Mesothelial cell of epicardium (in vitro differentiated cells): ENCODE results near the gene ADORA2A. TPM values are rescaled to one million over a fixed set of nuclear protein-coding genes. Genes with fewer than 3 reads are reported as not detected.
A peak's percentile ranks its signal among the peaks of the same experiment; 100 is the strongest.

ENCODE experiments used
- DNase-seq, 2 experiments: peaks; one replicate each; pipeline ENCODE4 v3.0.0; 2021; ENCODE audit warnings: low spot score in 2 of 2; ENCODE audit not compliant: unreplicated experiment in 2 of 2
- H3K27ac Mint-ChIP-seq: 2 replicates; pipeline ENCODE4 v1.8.0; 2021; ENCODE audit warnings: mixed read lengths
- H3K27me3 Mint-ChIP-seq: 2 replicates; pipeline ENCODE4 v1.8.0; 2021; ENCODE audit warnings: low read depth, mixed read lengths
- H3K36me3 Mint-ChIP-seq: 2 replicates; pipeline ENCODE4 v1.8.0; 2021; ENCODE audit warnings: mixed read lengths
- H3K4me1 Mint-ChIP-seq: 2 replicates; pipeline ENCODE4 v1.8.0; 2021; ENCODE audit warnings: mixed read lengths
- H3K4me3 Mint-ChIP-seq: 2 replicates; pipeline ENCODE4 v1.8.0; 2021; ENCODE audit warnings: mild to moderate bottlenecking, moderate library complexity, mixed read lengths
- H3K9me3 Mint-ChIP-seq: 2 replicates; pipeline ENCODE4 v1.8.0; 2021; ENCODE audit warnings: mixed read lengths
- CTCF ChIP-seq: fragments of 200-600 bp; sonication (generic); IDR thresholded peaks from one replicate; pipeline ENCODE4 v1.5.0; 2021; ENCODE audit warnings: antibody characterized with exemption; ENCODE audit not compliant: unreplicated experiment
- total RNA-seq: library from RNA; stranded (reverse); gene quantifications from 3 replicates; pipeline ENCODE4 v1.2.1, GENCODE V29; 2021

The ADORA2A gene
- total RNA-seq, 1 donor from 2014 or later, result 10.8 TPM

GRCh38 chr22:24465566-24465965, 38.2 kb downstream of the ADORA2A start:
- Mint-ChIP-seq H3K27me3 (no peaks in the 10 kb centered on the region), H3K9me3 (peaks cover 7% of the 10 kb centered on the region), H3K27ac (peak overlapping the region; percentile 60), H3K36me3 (no peaks in the 10 kb centered on the region), H3K4me3 (no peak overlapping the region), H3K4me1 (peaks cover 31% of the 10 kb centered on the region)
- TF ChIP-seq CTCF, result no peak
- DNase-seq, result no peak

- no peak for DNase-seq
- Mint-ChIP-seq H3K27me3 (no peaks in the 10 kb centered on the region), H3K36me3 (no peaks in the 10 kb centered on the region), H3K4me3 (no peak overlapping the region), H3K4me1 (peaks cover 28% of the 10 kb centered on the region), H3K27ac (peak overlapping the region; percentile 88), H3K9me3 (peaks cover 7% of the 10 kb centered on the region)
- no peak for TF ChIP-seq CTCF
These were observed 38.6 kb downstream of the ADORA2A start for GRCh38 chr22:24465975-24466374.

- DNase-seq, result no peak
- H3K27ac Mint-ChIP-seq, result peak overlapping the region; percentile 88
These were observed 39.4 kb downstream of the ADORA2A start for GRCh38 chr22:24466716-24467328.

DNA sequence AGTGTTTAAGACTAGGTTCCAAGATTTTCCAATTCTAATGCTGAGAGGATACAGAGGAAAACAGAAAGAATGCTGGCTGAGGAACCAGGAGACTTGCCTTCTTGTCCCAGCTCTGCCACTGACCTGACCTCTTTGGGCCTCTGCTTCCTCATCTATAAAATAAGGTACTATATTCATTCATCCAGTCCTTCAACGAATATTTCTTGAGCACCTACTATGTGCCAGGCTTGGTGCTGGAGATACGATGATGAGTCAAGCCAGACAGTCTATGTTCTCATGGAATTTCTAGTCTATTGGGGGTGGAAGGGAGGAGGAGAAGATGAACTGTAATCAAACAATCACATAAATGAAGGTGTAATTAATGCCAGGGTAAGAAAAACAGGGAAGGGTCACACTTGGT, 39.9 kb downstream of the ADORA2A start:
- Mint-ChIP-seq H3K36me3 (no peaks in the 10 kb centered on the region), H3K4me3 (no peak overlapping the region), H3K27ac (peak overlapping the region; percentile 88), H3K4me1 (peaks cover 33% of the 10 kb centered on the region), H3K9me3 (peaks cover 3% of the 10 kb centered on the region), H3K27me3 (no peaks in the 10 kb centered on the region)
- TF ChIP-seq CTCF, result no peak
- DNase-seq, result no peak

More at GRCh38 chr22:24466716-24467328, 39.4 kb downstream of the ADORA2A start:
- no peak overlapping the region for H3K4me3 Mint-ChIP-seq
- TF ChIP-seq CTCF, result no peak
- H3K9me3 Mint-ChIP-seq, result peaks cover 7% of the 10 kb centered on the region
- no peaks in the 10 kb centered on the region for H3K36me3 Mint-ChIP-seq
- H3K4me1 Mint-ChIP-seq, result peaks cover 33% of the 10 kb centered on the region
- no peaks in the 10 kb centered on the region for H3K27me3 Mint-ChIP-seq

- no peak for DNase-seq
- no peak for TF ChIP-seq CTCF
- H3K4me1 Mint-ChIP-seq, result peaks cover 27% of the 10 kb centered on the region
These were observed 44.2 kb downstream of the ADORA2A start for GRCh38 chr22:24471570-24471969.

More at GRCh38 chr22:24471570-24471969, 44.2 kb downstream of the ADORA2A start:
- Mint-ChIP-seq H3K9me3 (peaks cover 9% of the 10 kb centered on the region), H3K27me3 (no peaks in the 10 kb centered on the region), H3K27ac (peak overlapping the region; percentile 70), H3K36me3 (peaks cover 3% of the 10 kb centered on the region), H3K4me3 (no peak overlapping the region)
